Neural cell (in vitro differentiated cells): Measurements from ENCODE around the gene EPB41L5. TPM values are rescaled to one million over a fixed set of nuclear protein-coding genes. Genes with fewer than 3 reads are reported as not detected.

Experiments used
- H2AFZ ChIP-seq: fragments of 200-600, 300-800 bp; sonication (generic), shearing (Covaris generic); 2 replicates; pipeline ENCODE4 v1.6.0; 2014; ENCODE audit warnings: low read depth, mild to moderate bottlenecking, antibody characterized with exemption, low read length, moderate library complexity
- H3F3A ChIP-seq: fragments of 200-600 bp; shearing (Covaris generic); 2 replicates; pipeline ENCODE4 v1.6.1; 2016; ENCODE audit warnings: mild to moderate bottlenecking, moderate library complexity, mixed read lengths, antibody characterized with exemption, low read length; ENCODE audit not compliant: insufficient read depth, poor library complexity, severe bottlenecking
- H3K27ac ChIP-seq: fragments of 200-600, 300-800 bp; sonication (generic), shearing (Covaris generic); 2 replicates; pipeline ENCODE4 v1.5.1; 2014; ENCODE audit warnings: mild to moderate bottlenecking, low read length, moderate library complexity
- H3K27me3 ChIP-seq: fragments of 300-800, 200-600 bp; sonication (generic), shearing (Covaris generic); 2 replicates; pipeline ENCODE4 v1.6.0; 2014; ENCODE audit warnings: mild to moderate bottlenecking, low read depth, low read length, moderate library complexity; ENCODE audit not compliant: insufficient read depth
- H3K36me3 ChIP-seq: fragments of 300-800, 200-600 bp; sonication (generic), shearing (Covaris generic); 2 replicates; pipeline ENCODE4 v1.5.1; 2014; ENCODE audit warnings: mild to moderate bottlenecking, antibody characterized with exemption, low read length, moderate library complexity; ENCODE audit not compliant: insufficient read depth
- H3K4me2 ChIP-seq: fragments of 300-800, 200-600 bp; sonication (generic), shearing (Covaris generic); 2 replicates; pipeline ENCODE4 v1.6.0; 2014; ENCODE audit warnings: mild to moderate bottlenecking, low read length
- H3K4me3 ChIP-seq: fragments of 300-800, 200-600 bp; sonication (generic), shearing (Covaris generic); 2 replicates; pipeline ENCODE4 v1.5.1; 2014; ENCODE audit warnings: mild to moderate bottlenecking, low read length, moderate library complexity
- H3K79me2 ChIP-seq: fragments of 200-600 bp; shearing (Covaris generic); replicated peaks from 2 replicates; pipeline ENCODE4 v1.6.0; 2014; ENCODE audit warnings: mild to moderate bottlenecking, low read length, moderate library complexity; ENCODE audit not compliant: insufficient read depth
- H3K9ac ChIP-seq: fragments of 300-800, 200-600 bp; sonication (generic), shearing (Covaris generic); 2 replicates; pipeline ENCODE4 v1.6.1; 2016; ENCODE audit warnings: mild to moderate bottlenecking, low read length, mixed read lengths
- H3K9me2 ChIP-seq: fragments of 200-600 bp; shearing (Covaris generic); 2 replicates; pipeline ENCODE4 v1.6.1; 2016; ENCODE audit warnings: mild to moderate bottlenecking, low read length, mixed read lengths; ENCODE audit not compliant: insufficient read depth
- H3K9me3 ChIP-seq: fragments of 200-600, 300-800 bp; sonication (generic), shearing (Covaris generic); 2 replicates; pipeline ENCODE4 v1.6.1; 2016; ENCODE audit warnings: mild to moderate bottlenecking, mixed run types, low read length, moderate library complexity, mixed read lengths
- H4K20me1 ChIP-seq: fragments of 200-600 bp; shearing (Covaris generic); 2 replicates; pipeline ENCODE4 v1.6.1; 2016; ENCODE audit warnings: mild to moderate bottlenecking, mixed run types; ENCODE audit not compliant: insufficient read depth
- CTCF ChIP-seq: fragments of 450-650 bp; IDR thresholded peaks from 2 replicates; pipeline ENCODE4 v1.5.1; 2014; ENCODE audit warnings: antibody characterized with exemption, mild to moderate bottlenecking, moderate library complexity; ENCODE audit not compliant: poor library complexity, severe bottlenecking
- EP300 ChIP-seq: fragments of 450-650 bp; conservative IDR thresholded peaks from 2 replicates; pipeline ENCODE4 v1.6.1; 2014; ENCODE audit warnings: antibody characterized with exemption, mild to moderate bottlenecking, moderate library complexity; ENCODE audit not compliant: poor library complexity, severe bottlenecking
- EZH2 ChIP-seq: fragments of 200-600, 300-800 bp; shearing (Covaris generic), sonication (generic); IDR thresholded peaks from 2 replicates; pipeline ENCODE4 v1.6.1; 2014; ENCODE audit warnings: antibody characterized with exemption, low read length, borderline replicate concordance, mild to moderate bottlenecking; ENCODE audit not compliant: insufficient read depth, poor library complexity, severe bottlenecking
- MXI1 ChIP-seq: fragments of 450-650 bp; conservative IDR thresholded peaks from 2 replicates; pipeline ENCODE4 v1.6.1; 2014; ENCODE audit warnings: antibody characterized with exemption, mild to moderate bottlenecking; ENCODE audit not compliant: poor library complexity, severe bottlenecking
- POLR2AphosphoS5 ChIP-seq: IDR thresholded peaks from 2 replicates; pipeline ENCODE4 v1.6.1; 2012
- RAD21 ChIP-seq: fragments of 450-650 bp; conservative IDR thresholded peaks from 2 replicates; pipeline ENCODE4 v1.6.1; 2014; ENCODE audit warnings: antibody characterized with exemption, mild to moderate bottlenecking, moderate library complexity
- REST ChIP-seq: IDR thresholded peaks from 2 replicates; pipeline ENCODE4 v1.6.1; 2012; ENCODE audit warnings: borderline replicate concordance
- SMC3 ChIP-seq: fragments of 450-650 bp; conservative IDR thresholded peaks from 2 replicates; pipeline ENCODE4 v1.6.1; 2014; ENCODE audit warnings: antibody characterized with exemption, mild to moderate bottlenecking, moderate library complexity; ENCODE audit not compliant: poor library complexity
- TAF1 ChIP-seq: IDR thresholded peaks from 2 replicates; pipeline ENCODE4 v1.6.1; 2012; ENCODE audit warnings: low read depth
- polyA plus RNA-seq: library from polyadenylated mRNA; depleted of rRNA; stranded (reverse); fragments of >200 nt; gene quantifications from 2 replicates; pipeline ENCODE4 v1.2.3, GENCODE V29; 2014
- small RNA-seq, 3 experiments: library from RNA; depleted of rRNA; stranded (forward); fragments of <200 nt; gene quantifications; one replicate each; pipeline ENCODE3, GENCODE V24; 2012

The EPB41L5 gene
- polyA plus RNA-seq, 1 donor from 2014 or later, result 32.9 TPM

GRCh38 chr2:120228503-120228902 is 215.6 kb downstream of the EPB41L5 start:
- Histone ChIP-seq H3F3A (no peaks in the 10 kb centered on the region), H3K4me3 (no peak overlapping the region), H3K36me3 (no peaks in the 10 kb centered on the region), H3K79me2 (no peaks in the 10 kb centered on the region), H2AFZ (no peak overlapping the region), H3K27me3 (no peaks in the 10 kb centered on the region), H3K9me2 (no peaks in the 10 kb centered on the region), H4K20me1 (no peaks in the 10 kb centered on the region), H3K9ac (no peak overlapping the region), H3K9me3 (no peaks in the 10 kb centered on the region), H3K4me2 (no peak overlapping the region), H3K27ac (no peak overlapping the region)
- TF ChIP-seq MXI1 (no peak), REST (no peak), EZH2 (no peak), POLR2AphosphoS5 (no peak), EP300 (no peak), CTCF (no peak), TAF1 (no peak), SMC3 (no peak), RAD21 (no peak)

Small RNA genes lying within 50 kb of the gene (small RNA-seq; reads per million reads assigned to genes)
- gene MTND4LP14, result 0 reads per million in 3 experiments
- gene RF00019, result 0 to 1.2 (median 0) reads per million in 3 experiments

Other genes with a start within 250 kb of the EPB41L5 start
- 4.4 and 5.7 TPM in 2 replicates for gene TMEM185B, start 210.3 kb downstream of the EPB41L5 start, polyA plus RNA-seq
- 46.0 and 50.6 TPM in 2 replicates for gene RALB, start 239.8 kb downstream of the EPB41L5 start, polyA plus RNA-seq